Heart right ventricle (tissue), 16 donors: ENCODE measurements around the gene TSFM. TPM values are rescaled to one million over a fixed set of nuclear protein-coding genes. Genes with fewer than 3 reads are reported as not detected.
"Not testable (repeated sequence)": the region's sequence is repeated elsewhere in the genome, so short reads cannot be mapped to it uniquely, and the experiment has no call there.

ENCODE experiments used
- ATAC-seq, 8 donors: fragments of 200-7000 bp; cut with Tn5 transposase; one replicate each; pipeline ENCODE4 v1.9.1; 2020; ENCODE audit warnings: mild to moderate bottlenecking in 8 of 8, moderate library complexity in 8 of 8, moderate number of reproducible peaks in 1 of 8
- DNase-seq, 2 donors: peaks; one replicate each; pipeline ENCODE4 v3.0.0-alpha.2; 2020
- H3K27ac ChIP-seq, 10 donors: fragments of 200-600 bp; sonication (generic) in 2 of 10; one replicate each; pipeline versions ENCODE4 v1.5.0 to v1.8.0; 2020 to 2022; ENCODE audit warnings: mild to moderate bottlenecking in 3 of 10
- H3K27me3 ChIP-seq, 7 donors: fragments of 200-600 bp; one replicate each; pipeline ENCODE4 v1.8.0; 2021 to 2022; ENCODE audit warnings: mild to moderate bottlenecking in 2 of 7
- H3K36me3 ChIP-seq, 9 donors: fragments of 200-600 bp; sonication (generic) in 1 of 9; one replicate each; pipeline versions ENCODE4 v1.5.0 to v1.8.0; 2020 to 2022; ENCODE audit warnings: mild to moderate bottlenecking in 2 of 9
- H3K4me1 ChIP-seq, 9 donors: fragments of 200-600 bp; sonication (generic) in 1 of 9; one replicate each; pipeline versions ENCODE4 v1.5.0 to v1.8.0; 2020 to 2022; ENCODE audit warnings: mild to moderate bottlenecking in 4 of 9
- H3K4me3 ChIP-seq, 10 donors: fragments of 200-600 bp; sonication (generic) in 2 of 10; one replicate each; pipeline versions ENCODE4 v1.5.0 to v1.8.0; 2020 to 2022; ENCODE audit warnings: mild to moderate bottlenecking in 7 of 10, moderate library complexity in 2 of 10
- H3K9me3 ChIP-seq, 11 donors: fragments of 200-600 bp in 10 of 11; sonication (generic) in 2 of 11; one replicate each; pipeline versions ENCODE4 v1.5.0 to v1.8.0; 2013 to 2022; ENCODE audit warnings: mild to moderate bottlenecking in 2 of 11, control low read depth in 1 of 11, moderate library complexity in 1 of 11
- WGBS, 2 donors: extraction: QIAGEN DNeasy Blood & Tissue Kit; methylation state at CpG; one replicate each; pipeline ENCODE4 v1.1.7; 2013; ENCODE audit warnings: inconsistent platforms in 1 of 2; 5-methylcytosine and 5-hydroxymethylcytosine counted together
- intact Hi-C, 10 donors: fragments of 100-400 bp; cut with DNase I; formaldehyde crosslinking; loops; one replicate each; pipeline versions ENCODE4 v1.11.1 to v1.14.2; 2022
- polyA plus RNA-seq, 2 donors: library from polyadenylated mRNA; stranded (reverse); fragments of 200-250 nt; gene quantifications; one replicate each; pipeline ENCODE4 v1.2.3, GENCODE V29; 2013
- total RNA-seq, 10 donors: library from RNA; stranded (reverse); fragmentation: NEBNext Ultra II Directional in 3 of 10; extraction: Animal tissue kit (Norgen Biotek cat#: 25700) in 3 of 10; gene quantifications; one replicate each; pipeline versions ENCODE4 v1.2.1 to v1.2.4, GENCODE V29; 2021 to 2023
- TF ChIP-seq, protein P1 (sequence below), 9 donors: fragments of 200-600 bp; sonication (generic) in 2 of 9; IDR thresholded peaks; one replicate each; pipeline versions ENCODE4 v1.5.0 to v1.8.0; 2021 to 2022; ENCODE audit warnings: antibody characterized with exemption in 9 of 9, mild to moderate bottlenecking in 5 of 9, moderate library complexity in 1 of 9
- donor health status: Arrhythmogenic right ventricular cardiomyopathy.
- donor health status: ischemic (EF 13 %, LVEDD 7.1; RV severe dilation, severe dysfunction).
- donor health status: healthy with polysubstance abuse.
- donor health status: DM: no; HTN: yes; CAD: no.
- donor health status: DM: no; HTN: no; CAD: no.
- donor health status: ischemic (EF 25% LVEDD 6.9; RV normal size, moderate dysfunction).
- donor health status: ischemic (EF 25% LVEDD 5.7; RV mildly dilated, moderate dysfunction).
- donor health status: healthy.
- donor health status: DM: yes; HTN: yes; CAD: no.
- donor health status: Ischemic cardiomyopathy.
- donor health status: ischemic (EF 35%, LVEDD 5.7; RV mildly dilated, moderate dysfunction).
- donor health status: nonischemic (EF 11% LVEDD 7.7; RV severe dilation, severe dysfunction).
- donor health status: DM: yes; HTN: yes; CAD: no.
- donor health status: PGD.
- donor health status: ischemic (EF 29% LVEDD 5.4; RV normal size, mild dysfunction).
- donor health status: nonischemic (EF 23%, LVEDD 6.1; RV moderate dilation, normal function).

TSFM gene
- total and polyA plus RNA-seq, 12 donors, result 22.9 to 70.6 (median 52.6) TPM

DNA sequence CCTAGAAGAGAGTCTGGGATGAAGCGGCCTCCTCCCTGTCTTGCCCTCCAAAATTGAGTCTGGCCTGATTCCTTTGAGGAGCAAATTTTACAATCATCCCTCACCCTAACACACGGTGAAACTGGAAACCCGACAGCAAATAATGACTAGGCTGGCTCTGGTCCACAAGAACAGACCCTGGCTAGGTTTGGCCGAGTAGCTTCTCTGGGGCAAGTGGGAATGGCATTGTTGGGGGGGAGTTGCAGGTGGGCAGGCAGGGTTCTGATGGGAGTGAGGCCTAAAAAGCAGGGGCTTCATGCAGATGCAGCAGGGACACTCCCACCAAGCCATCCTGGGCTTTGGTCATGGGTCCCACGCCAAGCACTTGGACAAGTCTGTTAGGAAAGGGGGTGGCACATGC is 38.4 kb downstream of the TSFM start:
- DNase-seq, H3K9me3 ChIP-seq, intact Hi-C loops, ATAC-seq, H3K27me3 ChIP-seq, H3K4me3 ChIP-seq: not testable (repeated sequence)
- Histone ChIP-seq H3K4me1 (peaks cover 18 to 75% (median 52%) of the 10 kb centered on the region in 9 donors), H3K27ac (peak overlapping the region in 3 of 10 donors; percentile 19 to 80 (median 78)), H3K36me3 (peaks cover 13 to 83% (median 55%) of the 10 kb centered on the region in 9 donors)
- WGBS, 2 donors, result 82 to 83% methylated on average over 5 of the region's 5 CpGs

DNA sequence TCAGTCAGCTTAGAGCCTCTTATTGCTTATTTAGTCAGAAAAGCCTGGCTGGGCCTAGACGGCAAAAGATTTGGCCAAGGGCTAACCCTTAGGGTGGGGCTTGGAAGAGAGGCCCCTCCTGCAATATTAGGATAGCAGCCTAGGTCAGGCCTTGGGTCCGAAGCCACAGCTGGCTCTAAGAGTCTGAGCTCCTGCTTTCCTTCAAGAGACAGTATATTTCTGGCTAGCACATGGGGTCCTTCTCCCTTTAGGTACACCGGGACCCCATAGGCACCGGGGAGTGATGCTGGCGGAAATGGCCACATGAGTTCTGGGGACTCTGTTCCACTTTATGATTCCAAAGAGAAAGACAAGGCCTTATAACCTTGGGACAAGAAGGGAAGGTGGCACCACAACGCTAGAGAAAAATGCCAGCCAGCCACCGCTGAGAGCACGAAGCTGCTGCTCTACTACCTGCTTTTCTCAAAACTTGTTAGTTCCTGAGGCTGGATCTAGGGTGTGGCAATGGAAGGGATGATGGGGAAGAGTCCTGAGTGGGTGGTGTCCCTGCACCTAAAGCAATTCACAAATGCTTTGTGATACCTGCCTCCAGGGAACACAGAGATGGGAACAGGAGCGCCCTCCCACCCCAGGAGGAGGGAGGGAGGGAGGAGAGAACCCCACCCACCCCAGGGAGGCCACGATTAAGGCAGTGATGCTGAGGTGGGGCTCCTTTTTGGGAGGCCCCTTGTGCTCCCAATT is 39.1 kb downstream of the TSFM start:
- Histone ChIP-seq H3K9me3 (no peaks in the 10 kb centered on the region), H3K36me3 (peaks cover 13 to 87% (median 61%) of the 10 kb centered on the region in 9 donors), H3K4me3 (no peak overlapping the region), H3K27ac (peak overlapping the region in 8 of 10 donors; percentile 56 to 80 (median 66)), H3K27me3 (no peaks in the 10 kb centered on the region), H3K4me1 (peaks cover 16 to 75% (median 46%) of the 10 kb centered on the region in 9 donors)
- intact Hi-C loops, result no loop called here
- ATAC-seq (peak in 1 of 8 donors; percentile 17), DNase-seq (no peak)
- 82% methylated on average over 10 of the region's 10 CpGs for WGBS, 2 donors
- TF ChIP-seq, protein P1, sequence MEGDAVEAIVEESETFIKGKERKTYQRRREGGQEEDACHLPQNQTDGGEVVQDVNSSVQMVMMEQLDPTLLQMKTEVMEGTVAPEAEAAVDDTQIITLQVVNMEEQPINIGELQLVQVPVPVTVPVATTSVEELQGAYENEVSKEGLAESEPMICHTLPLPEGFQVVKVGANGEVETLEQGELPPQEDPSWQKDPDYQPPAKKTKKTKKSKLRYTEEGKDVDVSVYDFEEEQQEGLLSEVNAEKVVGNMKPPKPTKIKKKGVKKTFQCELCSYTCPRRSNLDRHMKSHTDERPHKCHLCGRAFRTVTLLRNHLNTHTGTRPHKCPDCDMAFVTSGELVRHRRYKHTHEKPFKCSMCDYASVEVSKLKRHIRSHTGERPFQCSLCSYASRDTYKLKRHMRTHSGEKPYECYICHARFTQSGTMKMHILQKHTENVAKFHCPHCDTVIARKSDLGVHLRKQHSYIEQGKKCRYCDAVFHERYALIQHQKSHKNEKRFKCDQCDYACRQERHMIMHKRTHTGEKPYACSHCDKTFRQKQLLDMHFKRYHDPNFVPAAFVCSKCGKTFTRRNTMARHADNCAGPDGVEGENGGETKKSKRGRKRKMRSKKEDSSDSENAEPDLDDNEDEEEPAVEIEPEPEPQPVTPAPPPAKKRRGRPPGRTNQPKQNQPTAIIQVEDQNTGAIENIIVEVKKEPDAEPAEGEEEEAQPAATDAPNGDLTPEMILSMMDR (IDR thresholded peaks at IDR 0.05), result no peak

DNA sequence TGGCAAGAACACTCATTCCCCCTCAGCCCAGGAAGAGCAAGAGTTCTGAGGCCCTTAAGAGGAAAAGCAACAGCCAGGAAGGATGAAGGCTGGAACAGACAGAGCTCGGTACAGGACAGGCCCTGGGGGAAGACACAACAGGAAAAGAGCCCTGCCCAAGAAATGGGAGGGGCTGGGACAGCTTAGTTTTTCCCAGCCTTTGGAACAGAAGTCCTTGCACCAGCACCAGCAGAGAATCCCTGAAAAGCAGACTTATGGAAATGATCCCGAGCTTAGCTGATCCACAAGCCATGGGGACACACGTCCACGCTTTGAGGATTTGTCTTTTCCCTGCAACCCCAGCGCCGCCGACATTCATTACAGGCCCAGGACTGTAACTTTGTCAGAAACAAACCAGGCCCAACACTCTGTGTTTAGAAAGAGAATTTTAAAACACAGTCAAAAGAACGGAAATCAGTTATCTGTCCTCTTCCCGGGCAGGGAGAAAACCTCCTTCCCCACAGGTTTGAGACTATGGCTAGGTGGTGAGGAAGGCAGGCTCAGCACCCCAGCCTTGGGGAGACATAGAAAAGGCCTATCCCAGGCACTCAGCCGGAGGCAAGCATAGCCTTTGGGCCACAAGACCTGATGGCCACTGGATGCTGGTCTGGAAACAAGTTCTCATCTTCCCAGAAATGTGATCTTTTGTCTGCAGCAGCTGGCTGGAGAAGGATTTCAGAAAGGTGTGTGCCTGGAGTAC is 40.0 kb downstream of the TSFM start:
- H3K4me3 ChIP-seq, result no peak overlapping the region
- H3K36me3 ChIP-seq, result peaks cover 13 to 96% (median 70%) of the 10 kb centered on the region in 9 donors
- H3K27ac ChIP-seq, result peak overlapping the region; percentile 1 to 80 (median 60)
- WGBS, 2 donors, result 65 to 67% methylated on average over 10 of the region's 10 CpGs
- TF ChIP-seq, protein P1 (IDR thresholded peaks at IDR 0.05), result no peak
- ATAC-seq, result peak in 6 of 8 donors; percentile 24 to 68 (median 34)
- H3K4me1 ChIP-seq, result peaks cover 10 to 75% (median 43%) of the 10 kb centered on the region in 9 donors
- H3K27me3 ChIP-seq, result no peaks in the 10 kb centered on the region
- no peaks in the 10 kb centered on the region for H3K9me3 ChIP-seq
- intact Hi-C loops, result no loop called here
- DNase-seq, result no peak

DNA sequence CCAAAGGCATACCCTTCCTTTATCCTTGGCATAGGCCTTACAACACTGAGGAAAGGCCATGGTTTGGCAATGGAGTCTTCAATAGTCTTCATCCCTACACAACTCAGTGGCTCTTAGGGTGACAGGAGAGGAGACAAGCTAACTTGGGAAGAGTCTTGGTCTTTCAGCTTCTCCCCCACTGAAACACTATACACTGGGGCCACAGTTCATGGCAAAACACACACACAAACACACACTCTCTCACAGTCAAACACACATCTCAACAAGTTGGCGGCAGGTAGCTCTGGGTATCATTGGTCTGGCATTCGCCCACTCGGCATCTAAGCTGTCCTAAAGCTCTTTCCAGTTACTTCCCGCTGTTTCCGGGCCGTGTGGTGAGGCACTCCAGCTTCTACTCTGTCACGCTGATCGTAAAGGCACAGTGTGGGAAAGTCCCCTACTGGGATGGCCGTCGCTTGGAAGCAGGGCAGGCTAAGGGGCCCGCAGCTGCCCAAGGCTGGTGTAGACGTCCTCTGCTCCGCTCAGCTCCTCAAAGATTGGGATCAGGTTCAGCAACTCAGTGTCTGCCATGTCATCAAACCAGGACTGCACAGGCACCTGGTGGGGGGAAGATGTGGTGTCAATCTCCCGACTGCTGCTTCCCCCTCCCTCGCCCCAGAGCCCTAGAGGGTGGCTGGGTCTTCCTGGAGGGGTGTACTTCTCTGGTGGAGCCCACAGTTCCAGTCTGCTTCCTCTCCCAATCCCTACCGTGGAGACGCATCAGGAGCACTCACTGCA is 40.7 kb downstream of the TSFM start:
- Histone ChIP-seq H3K27me3 (no peaks in the 10 kb centered on the region), H3K4me3 (no peak overlapping the region), H3K4me1 (peaks cover 10 to 71% (median 38%) of the 10 kb centered on the region in 9 donors), H3K9me3 (no peaks in the 10 kb centered on the region), H3K36me3 (peaks cover 13 to 100% (median 77%) of the 10 kb centered on the region in 9 donors), H3K27ac (peak overlapping the region; percentile 1 to 80 (median 60))
- TF ChIP-seq, protein P1 (IDR thresholded peaks at IDR 0.05), result no peak
- intact Hi-C loops, result no loop called here
- 73% methylated on average over 17 of the region's 17 CpGs for WGBS, 2 donors
- DNase-seq (no peak), ATAC-seq (peak in 2 of 8 donors; percentile 2 to 15)
